ENCODE measurements around the gene KLHL7. TPM values are rescaled to one million over a fixed set of nuclear protein-coding genes. Genes with fewer than 3 reads are reported as not detected.

Gene KLHL7
- 94.4 TPM for polyA plus RNA-seq (2013, experiment 1 of 2)
- polyA plus RNA-seq (2013, experiment 2 of 2): 95.0 TPM

- Histone ChIP-seq H3K27ac (ENCODE audit: low read depth, low read length) (peak within 1 kb of the TSS; percentile 98), H3K36me3 (ENCODE audit: insufficient read depth, low read length) (peaks cover 7% of the 10 kb centered on the region; the same call in 1 of the 2 replicates)
- under 1% methylated on average over 40 of the region's 40 CpGs for WGBS
These were observed at the start of gene KLHL7 for GRCh38 chr7:23105644-23106056. TSS of gene KLHL7 (plus strand) at chr7:23105785. CDS start at chr7:23106027, 242 bp downstream.

DNA sequence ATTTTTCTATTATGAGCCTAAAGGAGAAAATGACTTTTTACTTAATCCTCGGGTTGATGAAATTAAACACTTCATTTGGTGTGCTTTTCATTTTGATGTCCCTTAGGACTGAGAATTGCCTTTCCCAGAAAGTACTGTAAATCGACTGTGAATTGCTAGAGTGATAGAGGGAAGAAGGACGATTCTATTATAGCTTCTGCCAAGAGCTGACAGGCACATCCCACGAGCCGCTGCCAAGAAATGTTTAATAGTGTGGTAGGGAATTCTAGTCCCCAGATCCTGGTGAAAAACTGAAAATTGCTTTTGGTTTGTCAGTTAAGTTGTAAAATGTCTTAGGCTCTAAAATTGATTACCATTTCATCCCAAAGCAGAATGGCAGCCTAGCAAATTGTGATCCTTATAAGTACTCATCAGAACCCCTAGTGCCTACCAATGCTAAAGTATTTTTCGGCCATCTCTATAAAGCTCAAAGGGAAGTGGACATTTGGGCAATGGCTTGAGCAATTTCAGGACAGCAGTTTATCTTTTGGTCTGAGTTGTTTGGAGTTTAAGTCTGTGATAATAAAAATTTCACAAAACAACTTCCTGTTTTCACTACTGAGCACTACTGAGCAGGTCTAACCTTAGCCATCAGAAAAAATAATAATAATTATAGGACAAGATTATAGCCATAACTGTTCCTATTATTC, 47.0 kb upstream of the KLHL7 start:
- 91% methylated on average over 6 of the region's 6 CpGs for WGBS
- Histone ChIP-seq H3K36me3 (ENCODE audit: insufficient read depth, low read length) (no peaks in the 10 kb centered on the region), H3K9me3 (ENCODE audit: insufficient read depth, low read depth, low read length) (no peaks in the 10 kb centered on the region), H3K4me1 (ENCODE audit: insufficient read depth, low read length) (0 out of 2 replicates have a peak, but pooled peaks cover 5% of the 10 kb centered on the region), H3K27me3 (ENCODE audit: insufficient read depth, low read length) (no peaks in the 10 kb centered on the region), H3K27ac (ENCODE audit: low read depth, low read length) (no peak overlapping the region), H3K9ac (ENCODE audit: low read depth, low read length) (no peak overlapping the region), H3K4me3 (ENCODE audit: low read length) (no peak overlapping the region)

More at GRCh38 chr7:23105644-23106056, at the start of gene KLHL7:
- Histone ChIP-seq H3K4me1 (ENCODE audit: insufficient read depth, low read length) (peaks cover 25% of the 10 kb centered on the region), H3K27me3 (ENCODE audit: insufficient read depth, low read length) (no peaks in the 10 kb centered on the region), H3K9me3 (ENCODE audit: insufficient read depth, low read depth, low read length) (no peaks in the 10 kb centered on the region), H3K4me3 (ENCODE audit: low read length) (peak within 1 kb of the TSS; percentile 95), H3K9ac (ENCODE audit: low read depth, low read length) (peak within 1 kb of the TSS; percentile 89)

DNA sequence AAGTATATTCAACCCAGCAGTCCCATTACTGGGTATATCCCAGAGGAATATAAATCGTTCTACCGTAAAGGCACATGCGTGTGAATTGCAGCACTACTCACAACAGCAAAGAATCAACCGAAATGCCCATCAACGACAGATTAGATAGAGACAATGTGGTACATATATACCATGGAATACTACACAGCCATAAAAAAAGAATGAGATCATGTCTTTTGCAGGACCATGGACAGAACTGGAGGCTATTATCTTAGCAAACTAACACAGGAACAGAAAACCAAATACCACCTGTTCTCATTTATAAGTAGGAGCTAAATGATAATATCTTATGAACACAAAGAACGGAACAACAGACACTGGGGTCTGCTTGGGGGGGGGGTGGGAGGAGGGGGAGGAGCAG, 44.3 kb upstream of the KLHL7 start:
- Histone ChIP-seq H3K36me3 (ENCODE audit: insufficient read depth, low read length) (no peaks in the 10 kb centered on the region), H3K9ac (ENCODE audit: low read depth, low read length) (no peak overlapping the region), H3K9me3 (ENCODE audit: insufficient read depth, low read depth, low read length) (no peaks in the 10 kb centered on the region), H3K4me3 (ENCODE audit: low read length) (no peak overlapping the region), H3K4me1 (ENCODE audit: insufficient read depth, low read length) (no peaks in the 10 kb centered on the region), H3K27me3 (ENCODE audit: insufficient read depth, low read length) (no peaks in the 10 kb centered on the region), H3K27ac (ENCODE audit: low read depth, low read length) (no peak overlapping the region)
- WGBS: 96% methylated on average over 5 of the region's 6 CpGs

DNA sequence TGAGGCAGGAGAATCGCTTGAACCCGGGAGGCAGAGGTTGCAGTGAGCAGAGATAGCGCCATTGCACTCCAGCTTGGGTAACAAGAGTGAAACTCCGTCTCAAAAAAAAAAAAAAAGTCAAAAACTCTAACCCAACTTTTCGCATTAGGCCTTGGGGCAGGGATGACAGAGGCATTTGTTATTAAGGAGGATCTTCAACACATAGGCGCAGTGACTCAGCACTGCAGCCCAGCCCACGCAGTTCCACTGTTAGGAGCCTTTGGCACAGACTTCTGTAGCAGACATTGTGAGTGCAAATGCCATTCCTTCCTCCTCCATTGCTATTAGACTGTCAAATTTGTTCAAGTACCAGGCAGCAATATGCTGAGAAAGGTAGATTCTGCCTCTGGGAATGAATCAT, 43.1 kb upstream of the KLHL7 start:
- no peaks in the 10 kb centered on the region for H3K9me3 ChIP-seq (ENCODE audit: insufficient read depth, low read depth, low read length)
- no peak overlapping the region for H3K9ac ChIP-seq (ENCODE audit: low read depth, low read length)
- H3K36me3 ChIP-seq (ENCODE audit: insufficient read depth, low read length): no peaks in the 10 kb centered on the region
- no peak overlapping the region for H3K27ac ChIP-seq (ENCODE audit: low read depth, low read length)
- H3K27me3 ChIP-seq (ENCODE audit: insufficient read depth, low read length): no peaks in the 10 kb centered on the region
- H3K4me1 ChIP-seq (ENCODE audit: insufficient read depth, low read length): peaks cover 5% of the 10 kb centered on the region; the same call in 1 of the 2 replicates
- 94% methylated on average over 7 of the region's 7 CpGs for WGBS
- no peak overlapping the region for H3K4me3 ChIP-seq (ENCODE audit: low read length)

GRCh38 chr7:23065974-23066373, 39.6 kb upstream of the KLHL7 start:
- 98% methylated on average over 1 of the region's 1 CpG for whole genome bisulfite sequencing
- Histone ChIP-seq H3K27me3 (ENCODE audit: insufficient read depth, low read length) (no peaks in the 10 kb centered on the region), H3K9me3 (ENCODE audit: insufficient read depth, low read depth, low read length) (no peaks in the 10 kb centered on the region), H3K4me1 (ENCODE audit: insufficient read depth, low read length) (peaks cover 6% of the 10 kb centered on the region; the same call in 1 of the 2 replicates), H3K27ac (ENCODE audit: low read depth, low read length) (no peak overlapping the region), H3K36me3 (ENCODE audit: insufficient read depth, low read length) (no peaks in the 10 kb centered on the region), H3K4me3 (ENCODE audit: low read length) (no peak overlapping the region), H3K9ac (ENCODE audit: low read depth, low read length) (no peak overlapping the region)

- 41% methylated on average over 1 of the region's 1 CpG for WGBS
- H3K36me3 ChIP-seq (ENCODE audit: insufficient read depth, low read length): no peaks in the 10 kb centered on the region
- H3K4me3 ChIP-seq (ENCODE audit: low read length): no peak overlapping the region
- no peak overlapping the region for H3K9ac ChIP-seq (ENCODE audit: low read depth, low read length)
- H3K9me3 ChIP-seq (ENCODE audit: insufficient read depth, low read depth, low read length): no peaks in the 10 kb centered on the region
- H3K27ac ChIP-seq (ENCODE audit: low read depth, low read length): no peak overlapping the region
- H3K4me1 ChIP-seq (ENCODE audit: insufficient read depth, low read length): peaks cover 6% of the 10 kb centered on the region; the same call in 1 of the 2 replicates
- H3K27me3 ChIP-seq (ENCODE audit: insufficient read depth, low read length): no peaks in the 10 kb centered on the region
These were observed 38.3 kb upstream of the KLHL7 start for GRCh38 chr7:23067271-23067670.

DNA sequence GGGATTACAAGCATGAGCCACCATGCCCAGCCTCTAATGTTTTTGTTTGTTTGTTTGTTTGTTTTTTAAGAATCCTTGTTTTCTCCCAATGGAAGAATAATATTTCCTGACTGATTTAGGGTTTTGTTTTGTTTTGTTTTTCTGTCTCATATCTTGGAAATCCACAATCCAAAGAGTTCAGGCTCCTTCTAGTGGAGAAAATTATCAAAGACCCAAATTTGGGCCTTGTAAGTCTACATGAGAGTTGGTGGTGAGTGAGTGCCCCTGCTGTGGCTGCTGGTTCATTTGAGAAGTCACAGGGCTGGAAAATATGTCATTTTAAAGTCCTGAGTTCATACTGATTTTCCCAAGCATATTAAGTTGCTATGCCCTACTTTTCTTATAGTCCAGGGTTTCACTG, 33.5 kb upstream of the KLHL7 start:
- H3K9me3 ChIP-seq (ENCODE audit: insufficient read depth, low read depth, low read length): no peaks in the 10 kb centered on the region
- H3K4me3 ChIP-seq (ENCODE audit: low read length): no peak overlapping the region
- H3K9ac ChIP-seq (ENCODE audit: low read depth, low read length): no peak overlapping the region
- no peak overlapping the region for H3K27ac ChIP-seq (ENCODE audit: low read depth, low read length)
- H3K27me3 ChIP-seq (ENCODE audit: insufficient read depth, low read length): no peaks in the 10 kb centered on the region
- no peaks in the 10 kb centered on the region for H3K36me3 ChIP-seq (ENCODE audit: insufficient read depth, low read length)
- H3K4me1 ChIP-seq (ENCODE audit: insufficient read depth, low read length): peaks cover 16% of the 10 kb centered on the region; the same call in 1 of the 2 replicates

- H3K27ac ChIP-seq (ENCODE audit: low read depth, low read length): no peak overlapping the region
- no peak overlapping the region for H3K9ac ChIP-seq (ENCODE audit: low read depth, low read length)
- no peaks in the 10 kb centered on the region for H3K9me3 ChIP-seq (ENCODE audit: insufficient read depth, low read depth, low read length)
- no peak overlapping the region for H3K4me3 ChIP-seq (ENCODE audit: low read length)
- no peaks in the 10 kb centered on the region for H3K36me3 ChIP-seq (ENCODE audit: insufficient read depth, low read length)
- H3K4me1 ChIP-seq (ENCODE audit: insufficient read depth, low read length): peaks cover 14% of the 10 kb centered on the region; the same call in 1 of the 2 replicates
- no peaks in the 10 kb centered on the region for H3K27me3 ChIP-seq (ENCODE audit: insufficient read depth, low read length)
- 11% methylated on average over 1 of the region's 2 CpGs for WGBS
These were observed 32.7 kb upstream of the KLHL7 start for GRCh38 chr7:23072922-23073321.

DNA sequence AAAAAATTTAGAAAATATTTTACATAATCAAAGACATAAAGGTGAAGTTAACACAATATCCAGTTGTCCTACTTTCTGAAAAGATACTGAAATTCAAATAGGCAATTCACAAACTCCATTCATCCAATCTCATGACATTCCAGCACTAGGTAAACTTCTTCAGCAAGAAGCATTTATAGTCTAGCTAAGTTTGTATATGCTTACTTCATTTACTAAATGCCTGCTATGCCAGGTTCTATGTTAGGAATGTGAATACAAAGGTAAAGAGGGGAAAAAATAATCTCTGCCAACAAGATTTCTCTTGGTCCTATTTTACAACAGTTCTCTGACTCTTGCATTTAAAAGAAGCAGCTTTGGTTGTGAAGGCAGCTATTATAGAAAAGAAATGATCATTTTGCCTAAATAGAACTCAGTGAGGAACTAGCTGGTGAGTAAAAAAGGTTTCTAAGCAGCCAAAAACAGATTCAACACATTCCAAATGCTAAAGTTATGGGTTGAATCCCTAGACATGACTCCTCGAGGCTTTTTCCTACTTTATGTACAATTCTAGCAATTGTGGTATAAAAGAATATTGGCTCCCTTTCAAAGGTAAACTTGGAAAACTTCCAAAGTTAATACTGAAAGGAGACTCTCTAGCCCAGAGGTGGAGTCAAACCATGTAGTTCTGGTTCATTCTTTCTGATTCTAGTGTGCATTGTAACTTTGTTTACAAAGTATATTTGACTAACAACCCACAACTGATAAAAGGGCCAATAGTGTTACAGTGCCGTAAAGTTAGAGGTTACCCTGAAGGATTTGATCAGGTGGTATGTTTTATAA, 30.9 kb upstream of the KLHL7 start:
- H3K27me3 ChIP-seq (ENCODE audit: insufficient read depth, low read length): no peaks in the 10 kb centered on the region
- H3K4me3 ChIP-seq (ENCODE audit: low read length): no peak overlapping the region
- no peaks in the 10 kb centered on the region for H3K9me3 ChIP-seq (ENCODE audit: insufficient read depth, low read depth, low read length)
- H3K36me3 ChIP-seq (ENCODE audit: insufficient read depth, low read length): no peaks in the 10 kb centered on the region
- peaks cover 14% of the 10 kb centered on the region; the same call in 1 of the 2 replicates for H3K4me1 ChIP-seq (ENCODE audit: insufficient read depth, low read length)
- 87% methylated on average over 2 of the region's 2 CpGs for WGBS
- no peak overlapping the region for H3K27ac ChIP-seq (ENCODE audit: low read depth, low read length)
- H3K9ac ChIP-seq (ENCODE audit: low read depth, low read length): no peak overlapping the region

DNA sequence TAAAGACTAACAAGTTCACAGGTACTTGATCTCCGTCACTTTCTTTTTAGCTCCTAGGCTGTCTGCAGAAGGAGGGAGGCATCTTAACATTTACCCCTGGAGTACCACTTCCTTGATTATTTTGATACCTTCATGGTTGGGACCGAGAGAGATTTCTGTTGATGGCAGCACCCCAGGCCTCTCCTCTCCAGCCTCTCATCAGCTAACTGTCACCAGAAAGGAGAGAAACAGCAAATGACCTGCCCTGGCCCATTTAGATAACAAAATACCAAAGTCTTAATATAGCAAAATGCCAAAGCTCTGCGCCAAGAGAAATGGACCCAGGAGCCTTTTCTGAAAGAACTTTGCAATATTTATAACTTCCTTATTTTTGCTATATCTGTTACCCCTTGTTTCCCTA, 30.0 kb upstream of the KLHL7 start:
- WGBS: 90% methylated on average over 3 of the region's 3 CpGs
- Histone ChIP-seq H3K4me3 (ENCODE audit: low read length) (no peak overlapping the region), H3K9ac (ENCODE audit: low read depth, low read length) (no peak overlapping the region), H3K9me3 (ENCODE audit: insufficient read depth, low read depth, low read length) (no peaks in the 10 kb centered on the region), H3K27ac (ENCODE audit: low read depth, low read length) (no peak overlapping the region), H3K4me1 (ENCODE audit: insufficient read depth, low read length) (peaks cover 15% of the 10 kb centered on the region), H3K27me3 (ENCODE audit: insufficient read depth, low read length) (no peaks in the 10 kb centered on the region), H3K36me3 (ENCODE audit: insufficient read depth, low read length) (no peaks in the 10 kb centered on the region)

DNA sequence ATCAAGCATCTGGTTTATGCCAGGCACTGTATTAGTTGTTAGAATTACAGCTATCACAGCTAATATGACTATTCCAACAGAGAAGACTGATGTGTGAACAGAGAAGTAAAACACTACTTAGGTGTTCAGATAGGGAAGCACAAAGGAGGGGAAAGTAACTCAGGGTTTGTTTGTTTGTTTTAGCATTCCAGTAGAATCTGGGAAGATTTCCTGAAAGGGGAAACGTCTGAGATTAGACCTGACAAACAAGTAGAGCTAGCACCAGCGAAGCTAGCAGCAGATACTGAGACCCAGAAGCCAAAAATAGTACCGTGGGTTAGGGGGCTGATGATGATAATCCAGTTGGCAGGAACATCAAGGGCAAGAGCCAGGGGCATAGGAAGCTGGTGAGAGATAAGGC, 28.8 kb upstream of the KLHL7 start:
- Histone ChIP-seq H3K4me3 (ENCODE audit: low read length) (no peak overlapping the region), H3K27ac (ENCODE audit: low read depth, low read length) (no peak overlapping the region), H3K36me3 (ENCODE audit: insufficient read depth, low read length) (no peaks in the 10 kb centered on the region), H3K9ac (ENCODE audit: low read depth, low read length) (no peak overlapping the region), H3K27me3 (ENCODE audit: insufficient read depth, low read length) (no peaks in the 10 kb centered on the region), H3K4me1 (ENCODE audit: insufficient read depth, low read length) (peaks cover 19% of the 10 kb centered on the region), H3K9me3 (ENCODE audit: insufficient read depth, low read depth, low read length) (no peaks in the 10 kb centered on the region)
- WGBS: 37% methylated on average over 3 of the region's 3 CpGs
